ENCODE results near the gene WNT9A. TPM values are rescaled to one million over a fixed set of nuclear protein-coding genes. Genes with fewer than 3 reads are reported as not detected.

WNT9A gene
- total and polyA plus RNA-seq, 2 of the 4 experiments (the other 2 are of a cell fraction), result 0.18 to 0.36 TPM

- H2AK5ac ChIP-seq (ENCODE audit: low read depth, low read length), result no peak overlapping the region
- in situ Hi-C loops (cut with MboI; ENCODE audit: low sequenced_read_pairs), result loop anchor here (25.0 kb wide), 1 partner anchor 457 kb away; no protein-coding TSS in a partner anchor
- no peak overlapping the region for H4K8ac ChIP-seq (ENCODE audit: low read depth in 2 of 2, low read length in 2 of 2)
- H3K9ac ChIP-seq (ENCODE audit: low read depth, low read length), result no peak overlapping the region
- intact Hi-C loops (cut with micrococcal nuclease), result loop anchor here (10.0 kb wide), 1 partner anchor 400 kb away; no protein-coding TSS in a partner anchor
- CTCF ChIA-PET, result no interaction called here
- H3K14ac ChIP-seq (replicated peaks; ENCODE audit: low read depth, low read length), result no peak overlapping the region
- no peaks in the 10 kb centered on the region; the same call in 1 of the 2 replicates for H3K27me3 ChIP-seq (ENCODE audit: control insufficient read depth, insufficient read depth, low read length)
- no peak overlapping the region for H3K4ac ChIP-seq (ENCODE audit: low read depth, low read length)
- POLR2A ChIA-PET (ENCODE audit: unreplicated experiment), result no interaction called here
- H4K91ac ChIP-seq (ENCODE audit: insufficient read depth, low read depth, low read length), result no peak overlapping the region
- no peak overlapping the region for H3K27ac ChIP-seq (ENCODE audit: insufficient read depth, low read length)
- TF ChIP-seq SMC3 (IDR thresholded peaks at IDR 0.05; ENCODE audit: low read depth, low read length) (no peak), RFX5 (IDR thresholded peaks at IDR 0.05; ENCODE audit: low read depth, low read length) (no peak)
- no peak overlapping the region for H4K5ac ChIP-seq (ENCODE audit: low read depth, low read length)
- no peak overlapping the region for H3K56ac ChIP-seq (ENCODE audit: extremely low read depth, insufficient read depth, low read length)
- no peak overlapping the region for H3K18ac ChIP-seq (ENCODE audit: low read depth, low read length)
- H2AFZ ChIP-seq (replicated peaks; ENCODE audit: low read length, poor library complexity), result no peak overlapping the region
- H3K9me3 ChIP-seq (ENCODE audit: control insufficient read depth, insufficient read depth, low read length), result no peaks in the 10 kb centered on the region
- H4K20me1 ChIP-seq (ENCODE audit: insufficient read depth, low read length), result no peaks in the 10 kb centered on the region
- no peaks in the 10 kb centered on the region for H3K9me1 ChIP-seq (ENCODE audit: insufficient read depth, low read length)
- H2BK20ac ChIP-seq (ENCODE audit: low read depth, low read length), result no peak overlapping the region
- H3K4me2 ChIP-seq (ENCODE audit: low read depth, low read length), result no peak overlapping the region
- H3K23ac ChIP-seq (ENCODE audit: low read depth, low read length), result no peak overlapping the region
- no peak overlapping the region for H3K4me3 ChIP-seq (ENCODE audit: insufficient read depth, low read depth, low read length)
- 58% methylated on average over 18 of the region's 24 CpGs; no CpG with 5 or more reads in 1 of the 2 experiments for WGBS, 2 experiments (ENCODE audit: extremely low coverage in 2 of 2, insufficient read length in 1 of 2)
- no peak overlapping the region for H2BK15ac ChIP-seq (ENCODE audit: low read depth, low read length)
- H2AK9ac ChIP-seq (replicated peaks; ENCODE audit: low read depth, low read length, poor library complexity), result no peak overlapping the region
- no peak for DNase-seq
- BruUV-seq (replicated peaks), result no TSS peak
- H2BK120ac ChIP-seq (ENCODE audit: low read depth, low read length), result no peak overlapping the region
- ATAC-seq (ENCODE audit: low read depth), result no peak
- H2BK5ac ChIP-seq (ENCODE audit: low read depth, low read length, poor library complexity, severe bottlenecking), result no peak overlapping the region
- H3K79me1 ChIP-seq (ENCODE audit: low read depth in 1 of 2, low read length in 2 of 2), result no peaks in the 10 kb centered on the region
- no peaks in the 10 kb centered on the region for H3K36me3 ChIP-seq (ENCODE audit: control insufficient read depth, insufficient read depth, low read length)
- dilution Hi-C loops (cut with HindIII; ENCODE audit: low sequenced_read_pairs, unreplicated experiment), result no loop called here
- H3K4me1 ChIP-seq (ENCODE audit: control insufficient read depth, insufficient read depth, low read length), result peaks cover 6% of the 10 kb centered on the region; the same call in 1 of the 2 replicates
Observed at GRCh38 chr1:227944090-227944930, 3.4 kb downstream of the WNT9A start.
